ENCODE measurements around the gene MRPS27. TPM values are rescaled to one million over a fixed set of nuclear protein-coding genes. Genes with fewer than 3 reads are reported as not detected.

The MRPS27 gene
- total and polyA plus RNA-seq, 2 experiments from 2014 or later = 36.4 to 58.5 TPM

GRCh38 chr5:72366324-72366976, 46.4 kb upstream of the MRPS27 start:
- no peak overlapping the region for H3K4me3 ChIP-seq
- in situ Hi-C loops (cut with MboI) = no loop called here
- no peaks in the 10 kb centered on the region for H3K9me2 ChIP-seq (ENCODE audit: insufficient read depth)
- H3K4me2 ChIP-seq (ENCODE audit: unreplicated experiment) = no peak overlapping the region
- no peak overlapping the region for H3K9ac ChIP-seq
- no peaks in the 10 kb centered on the region for H4K20me1 ChIP-seq (ENCODE audit: insufficient read depth)
- no peaks in the 10 kb centered on the region for H3K27me3 ChIP-seq (replicated peaks; ENCODE audit: insufficient read depth)
- WGBS, 2 experiments (ENCODE audit: low coverage in 1 of 2, low lambda C conversion rate in 2 of 2, missing lambda C conversion rate in 2 of 2) = 21 to 23% methylated on average over 7 of the region's 7 CpGs
- H3F3A ChIP-seq (ENCODE audit: insufficient read depth) = peaks cover 31% of the 10 kb centered on the region
- no peak overlapping the region for H3K27ac ChIP-seq
- H3K79me2 ChIP-seq (ENCODE audit: insufficient read depth) = no peaks in the 10 kb centered on the region
- TF ChIP-seq EZH2phosphoT487 (IDR thresholded peaks at IDR 0.05; ENCODE audit: insufficient read depth, low read depth) (no peak), EZH2 (IDR thresholded peaks at IDR 0.05; ENCODE audit: insufficient read depth, poor library complexity, severe bottlenecking) (no peak)
- no peaks in the 10 kb centered on the region for H3K9me3 ChIP-seq (ENCODE audit: low read depth)
- peak; percentile 89 for DNase-seq
- H3K36me3 ChIP-seq (ENCODE audit: low read depth) = no peaks in the 10 kb centered on the region
- H2AFZ ChIP-seq = 0 out of 2 replicates have a peak overlapping the region, but pooled peaks have one; percentile 41
- H3K4me1 ChIP-seq (ENCODE audit: insufficient read depth) = peaks cover 54% of the 10 kb centered on the region

- H3K9me3 ChIP-seq (ENCODE audit: low read depth) = no peaks in the 10 kb centered on the region
- in situ Hi-C loops (cut with MboI) = no loop called here
- no peak overlapping the region for H3K27ac ChIP-seq
- H3K9me2 ChIP-seq (ENCODE audit: insufficient read depth) = no peaks in the 10 kb centered on the region
- WGBS, 2 experiments (ENCODE audit: low coverage in 1 of 2, low lambda C conversion rate in 2 of 2, missing lambda C conversion rate in 2 of 2) = 96 to 98% methylated on average over 4 of the region's 4 CpGs
- H3K27me3 ChIP-seq (replicated peaks; ENCODE audit: insufficient read depth) = no peaks in the 10 kb centered on the region
- no peak overlapping the region for H2AFZ ChIP-seq
- no peak overlapping the region for H3K9ac ChIP-seq
- no peak overlapping the region for H3K4me3 ChIP-seq
- no peak overlapping the region for H3K4me2 ChIP-seq (ENCODE audit: unreplicated experiment)
- H3K36me3 ChIP-seq (ENCODE audit: low read depth) = no peaks in the 10 kb centered on the region
- TF ChIP-seq EZH2phosphoT487 (IDR thresholded peaks at IDR 0.05; ENCODE audit: insufficient read depth, low read depth) = no peak
- no peak for TF ChIP-seq EZH2 (IDR thresholded peaks at IDR 0.05; ENCODE audit: insufficient read depth, poor library complexity, severe bottlenecking)
- H3K79me2 ChIP-seq (ENCODE audit: insufficient read depth) = no peaks in the 10 kb centered on the region
- peaks cover 31% of the 10 kb centered on the region for H3F3A ChIP-seq (ENCODE audit: insufficient read depth)
- no peaks in the 10 kb centered on the region for H4K20me1 ChIP-seq (ENCODE audit: insufficient read depth)
- DNase-seq = no peak
- peaks cover 53% of the 10 kb centered on the region for H3K4me1 ChIP-seq (ENCODE audit: insufficient read depth)
Observed at GRCh38 chr5:72364951-72365350, 44.9 kb upstream of the MRPS27 start.

GRCh38 chr5:72364171-72364570, 44.1 kb upstream of the MRPS27 start:
- Histone ChIP-seq H4K20me1 (ENCODE audit: insufficient read depth) (no peaks in the 10 kb centered on the region), H3K36me3 (ENCODE audit: low read depth) (no peaks in the 10 kb centered on the region), H3K27ac (peak overlapping the region; percentile 78), H3K9me3 (ENCODE audit: low read depth) (no peaks in the 10 kb centered on the region), H3K79me2 (ENCODE audit: insufficient read depth) (no peaks in the 10 kb centered on the region), H3K9ac (no peak overlapping the region), H3K27me3 (replicated peaks; ENCODE audit: insufficient read depth) (no peaks in the 10 kb centered on the region), H2AFZ (no peak overlapping the region), H3K9me2 (ENCODE audit: insufficient read depth) (no peaks in the 10 kb centered on the region), H3F3A (ENCODE audit: insufficient read depth) (peaks cover 25% of the 10 kb centered on the region), H3K4me3 (no peak overlapping the region), H3K4me2 (ENCODE audit: unreplicated experiment) (no peak overlapping the region), H3K4me1 (ENCODE audit: insufficient read depth) (peaks cover 45% of the 10 kb centered on the region)
- no peak for TF ChIP-seq EZH2phosphoT487 (IDR thresholded peaks at IDR 0.05; ENCODE audit: insufficient read depth, low read depth)
- WGBS, 2 experiments (ENCODE audit: low coverage in 1 of 2, low lambda C conversion rate in 2 of 2, missing lambda C conversion rate in 2 of 2) = 96 to 98% methylated on average over 1 of the region's 1 CpG
- no peak for DNase-seq
- in situ Hi-C loops (cut with MboI) = no loop called here

- H3K4me3 ChIP-seq = no peak overlapping the region
- peak; percentile 90 for DNase-seq
Observed at GRCh38 chr5:72363166-72363802, 43.2 kb upstream of the MRPS27 start.

More at GRCh38 chr5:72363166-72363802, 43.2 kb upstream of the MRPS27 start:
- in situ Hi-C loops (cut with MboI) = no loop called here
- H3F3A ChIP-seq (ENCODE audit: insufficient read depth) = peaks cover 16% of the 10 kb centered on the region
- H3K4me2 ChIP-seq (ENCODE audit: unreplicated experiment) = peak overlapping the region; percentile 42
- no peaks in the 10 kb centered on the region for H3K9me2 ChIP-seq (ENCODE audit: insufficient read depth)
- WGBS, 2 experiments (ENCODE audit: low coverage in 1 of 2, low lambda C conversion rate in 2 of 2, missing lambda C conversion rate in 2 of 2) = 94 to 100% methylated on average over 1 of the region's 1 CpG
- TF ChIP-seq EZH2phosphoT487 (IDR thresholded peaks at IDR 0.05; ENCODE audit: insufficient read depth, low read depth) = no peak
- no peak for TF ChIP-seq EZH2 (IDR thresholded peaks at IDR 0.05; ENCODE audit: insufficient read depth, poor library complexity, severe bottlenecking)
- no peaks in the 10 kb centered on the region for H4K20me1 ChIP-seq (ENCODE audit: insufficient read depth)
- H3K36me3 ChIP-seq (ENCODE audit: low read depth) = no peaks in the 10 kb centered on the region
- H3K27ac ChIP-seq = peak overlapping the region; percentile 78
- H3K4me1 ChIP-seq (ENCODE audit: insufficient read depth) = peaks cover 36% of the 10 kb centered on the region
- no peaks in the 10 kb centered on the region for H3K9me3 ChIP-seq (ENCODE audit: low read depth)
- peak overlapping the region; percentile 14 for H3K9ac ChIP-seq
- H2AFZ ChIP-seq = peak overlapping the region; percentile 48
- no peaks in the 10 kb centered on the region for H3K79me2 ChIP-seq (ENCODE audit: insufficient read depth)
- no peaks in the 10 kb centered on the region for H3K27me3 ChIP-seq (replicated peaks; ENCODE audit: insufficient read depth)

All from GM23248 (cell line).